ENCODE measurements around the gene CPNE2.

Gene CPNE2

DNA sequence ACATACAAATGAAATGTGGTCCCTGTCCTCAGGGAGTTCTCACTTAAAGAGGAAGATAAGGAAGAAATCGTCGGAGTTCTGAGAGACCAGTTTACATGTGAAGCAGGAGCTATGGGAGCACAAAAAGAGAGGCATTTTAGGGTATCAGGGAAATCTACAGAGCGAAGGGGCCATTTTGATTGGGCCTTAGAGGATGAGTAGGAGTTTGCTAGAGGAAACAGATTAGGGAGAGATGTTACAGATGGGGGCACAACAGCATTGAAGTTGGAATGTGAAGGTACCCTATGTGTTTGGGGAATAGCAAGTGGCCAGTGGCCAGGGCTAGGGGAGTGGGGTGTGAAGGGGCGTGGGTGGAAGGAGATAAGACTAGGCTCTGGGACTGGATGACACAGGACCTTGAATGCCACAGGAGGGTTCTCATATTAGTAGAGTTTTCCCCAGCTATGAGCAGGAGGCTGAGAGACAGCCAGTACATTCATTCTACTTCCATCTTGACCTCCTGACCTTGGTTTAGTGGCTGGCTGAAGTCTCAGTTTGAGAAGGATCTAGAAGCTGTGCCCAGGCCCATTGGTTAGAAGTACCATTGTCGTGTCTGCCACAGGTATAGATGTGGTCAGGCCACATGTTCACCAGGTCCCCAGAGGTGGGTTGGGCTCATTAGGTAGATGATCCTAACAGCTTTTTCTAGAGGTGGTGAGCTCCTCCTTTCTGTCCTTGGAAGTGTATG lies 34.8 kb downstream of the CPNE2 start:
- no peak for DNase-seq (ENCODE audit: low spot score)
- TF ChIP-seq, protein P1, sequence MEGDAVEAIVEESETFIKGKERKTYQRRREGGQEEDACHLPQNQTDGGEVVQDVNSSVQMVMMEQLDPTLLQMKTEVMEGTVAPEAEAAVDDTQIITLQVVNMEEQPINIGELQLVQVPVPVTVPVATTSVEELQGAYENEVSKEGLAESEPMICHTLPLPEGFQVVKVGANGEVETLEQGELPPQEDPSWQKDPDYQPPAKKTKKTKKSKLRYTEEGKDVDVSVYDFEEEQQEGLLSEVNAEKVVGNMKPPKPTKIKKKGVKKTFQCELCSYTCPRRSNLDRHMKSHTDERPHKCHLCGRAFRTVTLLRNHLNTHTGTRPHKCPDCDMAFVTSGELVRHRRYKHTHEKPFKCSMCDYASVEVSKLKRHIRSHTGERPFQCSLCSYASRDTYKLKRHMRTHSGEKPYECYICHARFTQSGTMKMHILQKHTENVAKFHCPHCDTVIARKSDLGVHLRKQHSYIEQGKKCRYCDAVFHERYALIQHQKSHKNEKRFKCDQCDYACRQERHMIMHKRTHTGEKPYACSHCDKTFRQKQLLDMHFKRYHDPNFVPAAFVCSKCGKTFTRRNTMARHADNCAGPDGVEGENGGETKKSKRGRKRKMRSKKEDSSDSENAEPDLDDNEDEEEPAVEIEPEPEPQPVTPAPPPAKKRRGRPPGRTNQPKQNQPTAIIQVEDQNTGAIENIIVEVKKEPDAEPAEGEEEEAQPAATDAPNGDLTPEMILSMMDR (IDR thresholded peaks at IDR 0.05; ENCODE audit: extremely low read depth, missing control alignments) = no peak

DNA sequence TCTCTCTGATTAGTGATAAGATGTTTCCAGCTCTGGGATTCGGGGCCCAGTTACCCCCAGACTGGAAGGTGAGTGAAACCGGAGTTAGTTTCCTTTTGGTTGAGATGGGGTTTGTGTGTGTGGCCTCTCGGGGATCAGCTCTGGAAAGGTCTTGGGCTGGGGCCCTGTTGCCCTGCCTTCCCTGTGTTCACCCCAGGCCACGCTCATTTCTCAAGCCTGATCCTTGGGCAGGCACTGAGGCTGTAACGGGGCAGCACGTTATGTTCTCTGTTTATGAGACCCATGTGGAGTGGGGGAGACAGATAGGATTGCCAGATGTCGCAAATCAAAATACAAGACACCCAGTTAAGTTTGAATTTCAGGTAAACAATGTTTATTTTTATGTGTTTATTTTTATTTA lies 35.5 kb downstream of the CPNE2 start:
- TF ChIP-seq, protein P1 (IDR thresholded peaks at IDR 0.05; ENCODE audit: extremely low read depth, missing control alignments) = no peak
- DNase-seq (ENCODE audit: low spot score) = no peak

DNA sequence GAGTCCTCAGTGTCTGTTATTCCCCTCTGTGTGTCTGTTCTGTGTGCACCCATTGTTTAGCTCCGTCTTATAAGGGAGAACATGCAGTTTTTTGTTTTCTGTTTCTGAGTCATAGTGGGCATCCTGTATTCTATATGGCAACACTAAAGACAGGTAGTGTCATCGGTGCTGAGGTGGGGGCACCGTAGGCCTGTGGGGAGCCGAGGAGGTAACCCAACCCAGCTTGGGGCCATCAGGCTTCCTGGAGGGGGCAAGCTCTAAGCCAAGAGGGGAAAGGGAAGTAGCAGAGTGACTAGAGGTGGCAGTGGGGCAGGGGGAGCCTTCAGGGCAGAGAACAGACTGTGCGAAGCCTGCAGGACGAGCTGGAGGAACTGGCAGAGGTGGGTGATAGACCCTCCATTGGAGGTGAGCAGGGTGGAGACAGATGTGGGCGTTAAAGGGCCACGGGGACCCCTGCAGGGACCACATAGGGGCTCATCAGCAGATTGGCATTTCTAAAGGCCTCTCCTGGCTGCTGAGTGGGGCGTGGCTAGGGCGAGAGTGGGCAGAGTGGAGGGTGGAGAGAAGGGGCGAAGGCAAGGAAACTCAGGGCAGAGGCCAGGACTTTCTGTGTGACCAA lies 36.5 kb downstream of the CPNE2 start:
- no peak for DNase-seq (ENCODE audit: low spot score)
- TF ChIP-seq, protein P1 (IDR thresholded peaks at IDR 0.05; ENCODE audit: extremely low read depth, missing control alignments) = no peak

DNA sequence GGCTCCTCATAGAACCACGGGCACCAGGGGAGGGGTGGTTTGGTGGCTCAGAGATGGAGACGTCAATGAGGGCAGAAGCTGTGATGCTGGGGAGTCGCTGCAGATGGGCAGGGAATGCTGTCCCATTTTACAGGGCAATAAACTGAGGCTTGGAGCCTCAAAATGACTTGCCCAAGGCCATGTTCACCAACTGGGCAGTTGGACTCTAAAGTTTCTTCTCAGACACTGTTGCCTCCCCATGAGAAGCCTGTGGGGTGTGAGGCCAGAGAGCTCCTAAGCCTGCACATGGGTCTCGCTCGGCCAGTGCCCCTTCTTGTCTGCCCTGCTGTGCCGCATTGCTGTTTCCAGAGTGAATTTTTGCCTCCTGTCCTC lies 38.6 kb downstream of the CPNE2 start:
- TF ChIP-seq, protein P1 (IDR thresholded peaks at IDR 0.05; ENCODE audit: extremely low read depth, missing control alignments) = no peak
- DNase-seq (ENCODE audit: low spot score) = no peak

DNA sequence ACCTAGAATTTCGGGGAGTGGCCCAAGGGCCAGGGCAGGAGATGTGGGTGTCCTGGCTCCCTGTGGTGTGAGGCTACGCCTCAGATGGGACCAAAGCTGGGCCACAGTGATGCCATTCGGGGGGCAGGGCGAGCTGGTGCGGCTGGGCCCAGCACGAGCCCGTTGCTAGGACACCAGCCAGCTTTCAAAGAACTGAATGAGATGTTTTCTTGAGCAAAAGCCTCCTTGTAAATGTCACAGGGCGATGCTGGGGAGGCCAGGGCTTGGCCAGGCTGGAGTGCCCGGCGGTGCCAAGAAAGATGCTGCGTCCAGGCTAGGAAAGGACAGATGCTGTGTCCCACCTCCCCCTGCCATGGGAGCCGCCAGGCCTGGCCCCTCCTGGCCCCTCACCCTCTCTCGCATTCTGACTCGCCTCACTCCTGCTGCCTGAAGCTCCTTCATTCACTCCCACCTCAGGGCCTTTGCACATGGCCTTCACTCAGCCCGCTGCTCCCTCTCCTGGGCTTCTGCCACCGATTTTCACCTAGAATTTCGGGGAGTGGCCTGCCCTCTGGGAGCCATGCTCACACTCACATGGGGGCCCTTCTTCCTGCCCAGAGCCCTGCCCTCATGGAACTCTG lies 39.1 kb downstream of the CPNE2 start:
- TF ChIP-seq, protein P1 (IDR thresholded peaks at IDR 0.05; ENCODE audit: extremely low read depth, missing control alignments) = no peak
- no peak for DNase-seq (ENCODE audit: low spot score)

DNA sequence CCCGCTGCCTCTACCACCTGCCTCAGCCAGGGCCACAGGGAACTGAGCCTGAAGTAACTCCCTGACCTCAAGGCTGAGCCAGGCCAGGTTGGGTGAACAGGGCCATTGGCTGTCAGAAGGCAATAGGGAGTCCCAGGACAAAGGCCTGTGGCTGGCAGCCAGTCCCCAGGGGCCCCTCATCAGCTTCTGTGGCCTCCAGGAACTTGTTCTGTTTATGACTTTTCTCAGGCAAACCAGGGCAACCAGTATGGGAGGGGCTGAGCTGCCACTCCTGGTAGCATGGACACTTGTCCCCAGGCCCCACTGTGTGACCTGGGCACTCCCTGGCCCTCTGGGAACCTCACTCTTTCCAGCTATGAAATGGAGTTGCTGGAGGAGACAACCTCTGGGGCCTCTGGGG lies 40.1 kb downstream of the CPNE2 start:
- DNase-seq (ENCODE audit: low spot score) = no peak
- TF ChIP-seq, protein P1 (IDR thresholded peaks at IDR 0.05; ENCODE audit: extremely low read depth, missing control alignments) = no peak

DNA sequence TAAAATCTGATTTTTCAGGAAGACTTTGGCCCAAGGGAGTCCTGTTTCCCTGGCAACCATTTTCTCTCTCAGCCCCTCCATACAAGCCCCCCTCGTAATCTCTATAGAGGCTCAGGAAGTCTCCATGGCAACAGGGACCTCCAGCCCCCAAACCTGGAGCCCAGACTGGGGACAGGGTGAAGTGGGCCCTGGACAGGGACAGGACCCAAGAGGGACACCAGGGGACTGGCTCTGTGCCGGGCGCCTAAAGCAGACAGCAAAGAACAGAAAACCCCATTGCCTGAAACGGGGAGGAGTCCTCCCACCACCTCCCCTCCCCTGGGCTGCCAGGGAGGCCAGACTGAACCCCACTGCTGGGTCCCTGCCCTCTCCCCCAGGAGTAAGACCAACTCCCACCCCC lies 40.6 kb downstream of the CPNE2 start:
- TF ChIP-seq, protein P1 (IDR thresholded peaks at IDR 0.05; ENCODE audit: extremely low read depth, missing control alignments) = no peak
- no peak for DNase-seq (ENCODE audit: low spot score)

All from GM20000 (cell line).